ENCODE data around the gene PRODH.
"Not testable (repeated sequence)": the region's sequence is repeated elsewhere in the genome, so short reads cannot be mapped to it uniquely, and the experiment has no call there.

PRODH gene

GRCh38 chr22:18905540-18906409, 30.3 kb downstream of the PRODH start, which contains the start of gene DGCR6:
Gene DGCR6 (plus strand): TSS chr22:18906320. CDS start chr22:18906375, 55 bp downstream.
- DNase-seq (ENCODE audit: low read depth) = no peak

GRCh38 chr22:18896037-18896657, 39.9 kb downstream of the PRODH start:
- not testable (repeated sequence) for DNase-seq (ENCODE audit: low read depth)

GRCh38 chr22:18893775-18894174, 42.3 kb downstream of the PRODH start:
- not testable (repeated sequence) for DNase-seq (ENCODE audit: low read depth)

GRCh38 chr22:18890510-18891192, 45.4 kb downstream of the PRODH start:
- not testable (repeated sequence) for DNase-seq (ENCODE audit: low read depth)

DNA sequence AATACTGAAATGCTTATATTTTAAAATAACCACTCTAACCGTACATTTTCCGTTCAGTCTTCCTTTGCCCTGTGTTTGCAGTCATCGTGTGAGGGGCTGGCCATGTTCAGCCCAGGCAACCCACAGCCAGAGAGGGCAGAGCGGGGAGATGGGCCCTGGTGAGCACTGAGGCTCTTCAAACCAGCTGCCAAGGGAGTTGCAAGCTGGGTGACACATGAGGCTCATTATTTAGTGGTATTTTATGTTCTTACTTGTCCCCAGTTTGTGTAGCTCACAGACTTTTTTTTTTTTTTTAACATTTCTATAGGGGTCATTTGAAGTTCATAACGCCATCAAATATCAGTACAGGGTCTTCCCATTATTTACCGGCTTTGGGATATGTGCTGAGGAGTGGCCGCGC, 48.0 kb downstream of the PRODH start:
- DNase-seq (ENCODE audit: low read depth) = no peak

DNA sequence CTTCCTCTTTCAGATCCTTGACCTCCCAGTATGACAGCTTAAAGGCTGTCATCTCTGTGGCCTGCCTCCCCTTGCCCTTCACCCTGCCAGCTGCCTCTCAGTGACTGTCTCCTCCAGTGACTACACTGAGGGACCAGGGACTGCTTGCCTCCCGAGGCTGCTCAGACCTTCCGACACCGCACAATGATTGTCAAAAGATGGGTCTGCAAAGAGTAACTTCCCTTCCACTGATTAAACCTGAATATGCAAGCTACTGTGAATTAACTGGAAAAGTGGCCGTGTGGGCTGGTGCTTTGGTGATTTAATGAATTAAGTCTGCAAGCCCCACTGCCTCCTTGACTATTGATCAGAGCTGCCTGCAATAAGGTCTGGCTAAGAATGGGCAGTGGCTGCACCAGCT, 51.6 kb downstream of the PRODH start:
- not testable (repeated sequence) for DNase-seq (ENCODE audit: low read depth)

DNA sequence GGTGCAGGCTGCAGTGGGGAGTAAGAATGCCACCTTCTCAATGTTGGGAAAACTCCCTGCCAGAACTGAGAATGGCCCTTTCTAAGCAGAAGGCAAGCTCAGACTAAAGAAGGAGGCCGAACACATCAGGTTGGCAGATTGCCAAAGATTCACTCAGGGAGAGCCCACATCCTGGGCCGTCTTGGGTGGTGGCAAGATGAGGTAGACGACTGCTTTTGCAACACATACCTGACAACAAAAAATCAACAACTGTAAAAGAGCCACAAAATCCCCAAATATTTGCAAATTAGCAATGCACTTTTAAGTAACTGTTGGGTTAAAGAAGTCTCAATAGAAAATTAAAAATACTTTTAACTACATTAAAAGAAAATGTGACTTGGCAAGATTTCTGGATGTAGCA, 54.8 kb downstream of the PRODH start:
- DNase-seq (ENCODE audit: low read depth) = peak; percentile 34
